ENCODE results near the gene XRCC3. TPM values are rescaled to one million over a fixed set of nuclear protein-coding genes. Genes with fewer than 3 reads are reported as not detected.

Gene XRCC3
- total and polyA plus RNA-seq, 2 of the 8 experiments (the other 6 are each of a cell fraction or from before 2014, with no cell fraction given), result 36.9 to 41.8 TPM

DNA sequence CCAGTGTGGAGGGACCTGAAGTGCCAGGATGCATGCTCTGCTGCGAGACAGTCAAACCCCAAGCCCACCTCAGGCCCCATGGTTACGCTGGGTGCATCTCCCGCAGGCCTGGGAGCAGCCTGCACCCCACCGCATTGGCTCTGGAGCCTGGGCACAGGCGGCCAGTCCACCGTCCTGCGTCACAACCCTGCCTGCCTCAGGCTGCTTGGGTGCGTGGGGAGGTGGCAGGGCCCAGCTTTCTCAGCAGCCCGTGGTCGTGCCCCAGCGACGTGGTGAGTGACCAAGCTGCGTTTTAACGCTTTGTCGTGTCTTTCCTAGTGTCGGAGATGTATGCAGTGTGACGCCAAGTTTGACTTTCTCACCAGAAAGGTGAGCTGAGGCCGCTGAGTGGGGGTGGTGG lies 11.2 kb upstream of the XRCC3 start:
- POLR2A ChIA-PET (ENCODE audit: partially characterized antibody), result interaction anchor here (1.4 to 2.4 kb wide), 2 partner anchors 8 to 9 kb away, joined by 3 to 9 read pairs; no protein-coding TSS in a partner anchor
- H2BK15ac ChIP-seq (ENCODE audit: low read length), result no peak overlapping the region
- TF ChIP-seq SUZ12 (IDR thresholded peaks at IDR 0.05; ENCODE audit: low read length), result no peak

More for the DNA sequence above, 11.2 kb upstream of the XRCC3 start:
- FAIRE-seq, result no peak
- peaks cover 8% of the 10 kb centered on the region for H3K79me1 ChIP-seq (ENCODE audit: low read depth, low read length)
- no peak overlapping the region for H3K56ac ChIP-seq (replicated peaks; ENCODE audit: insufficient read length, low read depth, low read length)
- H4K5ac ChIP-seq (ENCODE audit: insufficient read length, low read depth, low read length), result no peak overlapping the region
- no peaks in the 10 kb centered on the region for H3K23me2 ChIP-seq (ENCODE audit: low read depth, low read length)
- H3K4ac ChIP-seq (replicated peaks; ENCODE audit: insufficient read length, low read depth, low read length), result no peak overlapping the region
- no peaks in the 10 kb centered on the region for H3K27me3 ChIP-seq (replicated peaks in 1 of 4; ENCODE audit: control insufficient read depth in 3 of 4, extremely low read depth in 1 of 4, insufficient read depth in 3 of 4, low read length in 3 of 4)
- H2BK120ac ChIP-seq (replicated peaks; ENCODE audit: low read depth, low read length), result no peak overlapping the region
- no peaks in the 10 kb centered on the region for H3K9me3 ChIP-seq (ENCODE audit: insufficient read depth in 2 of 2, low read depth in 1 of 2, low read length in 1 of 2)
- H4K91ac ChIP-seq (replicated peaks; ENCODE audit: insufficient read length, low read length), result no peak overlapping the region
- no peak overlapping the region for H3K4me3 ChIP-seq (ENCODE audit: extremely low read depth in 1 of 4, insufficient read depth in 2 of 4, low read depth in 3 of 4, low read length in 4 of 4)
- no peak overlapping the region for H2AFZ ChIP-seq (ENCODE audit: low read length)
- peaks cover 14 to 20% of the 10 kb centered on the region in 2 experiments for H4K20me1 ChIP-seq (replicated peaks in 1 of 2; ENCODE audit: control insufficient read depth in 1 of 2, insufficient read depth in 2 of 2, low read length in 2 of 2)
- H3K36me3 ChIP-seq (ENCODE audit: control insufficient read depth in 2 of 4, insufficient read depth in 4 of 4, low read length in 3 of 4), result peaks cover 4 to 19% (median 11%) of the 10 kb centered on the region in 4 experiments; a peak in 6 of 8 replicates
- H3K4me2 ChIP-seq (ENCODE audit: insufficient read depth in 1 of 2, low read depth in 2 of 2, low read length in 2 of 2), result no peak overlapping the region
- H3K4me1 ChIP-seq (replicated peaks in 1 of 4; ENCODE audit: control insufficient read depth in 3 of 4, insufficient read depth in 4 of 4, low read length in 3 of 4), result peaks cover 0 to 3% (median 0%) of the 10 kb centered on the region in 4 experiments; a peak in 1 of 7 replicates
- no peak overlapping the region for H3K18ac ChIP-seq (ENCODE audit: extremely low read depth, low read length)
- H3K79me2 ChIP-seq (ENCODE audit: control insufficient read depth in 1 of 2, insufficient read depth in 2 of 2, low read length in 2 of 2), result peaks cover 0 to 28% of the 10 kb centered on the region in 2 experiments; a peak in 1 of 4 replicates
- no peak overlapping the region for H3K14ac ChIP-seq (ENCODE audit: insufficient read length)
- no peak overlapping the region for H3K27ac ChIP-seq (ENCODE audit: low read depth, low read length)
- H2BK20ac ChIP-seq (ENCODE audit: low read length), result peak overlapping the region; percentile 61; the same call in 1 of the 2 replicates
- peak overlapping the region; percentile 14; the same call in 1 of the 2 replicates for H2BK12ac ChIP-seq (ENCODE audit: low read depth, low read length)
- H2AK5ac ChIP-seq (ENCODE audit: low read depth, low read length), result no peak overlapping the region
- H4K8ac ChIP-seq (ENCODE audit: extremely low read depth, insufficient read depth, low read length), result peak overlapping the region; percentile 85
- CTCF ChIA-PET (ENCODE audit: partially characterized antibody), result no interaction called here
- no peak for DNase-seq (ENCODE audit: low read depth in 1 of 2, low spot score in 2 of 2)
- H3K9ac ChIP-seq (replicated peaks in 1 of 4; ENCODE audit: extremely low read depth in 1 of 4, low read depth in 3 of 4, low read length in 3 of 4), result no peak overlapping the region; a peak in 1 of 7 replicates
- H3K23ac ChIP-seq (ENCODE audit: insufficient read length), result no peak overlapping the region
- no peak overlapping the region for H2BK5ac ChIP-seq (ENCODE audit: low read depth, low read length)
- WGBS, 2 experiments (ENCODE audit: extremely low coverage in 1 of 2, insufficient coverage in 1 of 2, insufficient read length in 1 of 2, insufficient replicate concordance in 2 of 2, low coverage in 1 of 2, low lambda C conversion rate in 2 of 2, missing lambda C conversion rate in 1 of 2), result 93% methylated on average over 18 of the region's 18 CpGs; no CpG with 5 or more reads in 1 of the 2 experiments

All from H1 (cell line).